Prostate gland (tissue), 2 donors: Measurements from ENCODE around the gene B9D2.

Source experiments
- CTCF ChIP-seq, 4 experiments: fragments of 200-600 bp in 2 of 4; fragments of 450-650 bp in 2 of 4; sonication (generic) in 2 of 4; IDR thresholded peaks; 1 replicate in 3 of 4; 2 replicates in 1 of 4; pipeline ENCODE4 v1.5.1; 2016 to 2019; ENCODE audit warnings: antibody characterized with exemption in 4 of 4, mild to moderate bottlenecking in 2 of 4, moderate library complexity in 2 of 4
- POLR2A ChIP-seq: fragments of 450-650 bp; IDR thresholded peaks from one replicate; pipeline ENCODE4 v1.6.1; 2016; ENCODE audit warnings: antibody characterized with exemption, mild to moderate bottlenecking
- POLR2AphosphoS5 ChIP-seq: sonication (generic); formaldehyde crosslinking; IDR thresholded peaks from one replicate; pipeline ENCODE4 v1.6.1; 2017; ENCODE audit warnings: antibody characterized with exemption

GRCh38 chr19:41408256-41408655, 44.3 kb upstream of the B9D2 start:
- TF ChIP-seq CTCF (IDR thresholded peaks at IDR 0.05) (no peak), POLR2A (no peak), POLR2AphosphoS5 (no peak)
